Thoracic aorta (tissue), 2 donors: ENCODE results near the gene DCLRE1A. TPM values are rescaled to one million over a fixed set of nuclear protein-coding genes. Genes with fewer than 3 reads are reported as not detected.

Source experiments
- ATAC-seq: fragments of 150-250 bp; one replicate; pipeline ENCODE4 v1.8.0; 2017; ENCODE audit warnings: low read depth; ENCODE audit not compliant: insufficient number of reproducible peaks, low FRiP score
- DNase-seq: peaks from one replicate; pipeline ENCODE4 v3.0.0-alpha.2; 2020; ENCODE audit warnings: low spot score
- H3K27ac ChIP-seq, 2 donors: fragments of 200-600 bp; sonication (generic); 1 replicate in 1 of 2; 2 replicates in 1 of 2; pipeline ENCODE4 v1.5.1; 2016; ENCODE audit warnings: mild to moderate bottlenecking in 2 of 2, moderate library complexity in 2 of 2
- H3K27me3 ChIP-seq: fragments of 200-600 bp; sonication (generic); replicated peaks from 2 replicates; pipeline ENCODE4 v1.6.0; 2016; ENCODE audit warnings: mild to moderate bottlenecking; ENCODE audit not compliant: insufficient read depth
- H3K36me3 ChIP-seq: fragments of 200-600 bp; sonication (generic); one replicate; pipeline ENCODE4 v1.5.1; 2016
- H3K4me1 ChIP-seq, 2 donors: fragments of 200-600 bp; sonication (generic); 1 replicate in 1 of 2; 2 replicates in 1 of 2; pipeline versions ENCODE4 v1.5.1 to v1.6.0; 2016; ENCODE audit warnings: low read depth in 2 of 2, mild to moderate bottlenecking in 1 of 2; ENCODE audit not compliant: control insufficient read depth in 1 of 2
- H3K4me3 ChIP-seq: fragments of 200-600 bp; sonication (generic); 2 replicates; pipeline ENCODE4 v1.5.1; 2016; ENCODE audit warnings: mild to moderate bottlenecking
- H3K9me3 ChIP-seq: fragments of 200-600 bp; sonication (generic); 2 replicates; pipeline ENCODE4 v1.5.1; 2016
- CTCF ChIP-seq: fragments of 200-600 bp; sonication (generic); IDR thresholded peaks from one replicate; pipeline ENCODE4 v1.5.1; 2019; ENCODE audit warnings: antibody characterized with exemption
- total RNA-seq, 2 donors: library from RNA; depleted of rRNA; stranded (reverse); fragments of >200 nt; gene quantifications; one replicate each; pipeline versions ENCODE4 v1.1.0 to v1.2.3, GENCODE V29; 2016

Gene DCLRE1A
- total RNA-seq, 2 donors from 2014 or later = 3.2 to 4.2 TPM

DNA sequence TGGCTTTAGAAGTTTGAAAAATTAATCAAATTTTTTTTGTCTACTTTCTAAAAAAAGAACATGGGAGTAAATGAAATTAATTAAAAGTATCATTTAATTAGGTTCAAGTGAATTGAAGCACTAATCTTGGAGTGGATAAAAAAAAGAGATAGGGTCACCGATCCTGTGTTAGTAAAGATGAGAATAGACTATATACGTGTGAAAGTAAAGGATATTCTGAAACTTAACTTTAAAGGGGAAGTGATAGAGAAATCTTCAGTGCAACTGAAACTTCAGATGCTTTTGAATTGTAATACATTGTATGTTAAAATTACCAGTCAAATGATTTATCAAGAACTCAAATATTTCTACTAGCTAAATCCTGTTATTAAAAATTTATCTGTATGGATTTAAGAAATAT lies 5.4 kb upstream of the DCLRE1A start:
- Histone ChIP-seq H3K9me3 (no peaks in the 10 kb centered on the region), H3K4me3 (no peak overlapping the region), H3K36me3 (no peaks in the 10 kb centered on the region), H3K27ac (no peak overlapping the region), H3K27me3 (no peaks in the 10 kb centered on the region), H3K4me1 (peaks cover 11 to 15% of the 10 kb centered on the region in 2 donors)
- ATAC-seq (no peak), DNase-seq (no peak)
- TF ChIP-seq CTCF = no peak

GRCh38 chr10:113858541-113858940 lies 4.7 kb upstream of the DCLRE1A start:
- ATAC-seq (no peak), DNase-seq (no peak)
- no peaks in the 10 kb centered on the region for H3K36me3 ChIP-seq
- H3K4me1 ChIP-seq = peaks cover 11 to 17% of the 10 kb centered on the region in 2 donors
- TF ChIP-seq CTCF = no peak
- H3K9me3 ChIP-seq = no peaks in the 10 kb centered on the region
- no peak overlapping the region for H3K4me3 ChIP-seq
- H3K27me3 ChIP-seq = no peaks in the 10 kb centered on the region
- H3K27ac ChIP-seq = no peak overlapping the region

DNA sequence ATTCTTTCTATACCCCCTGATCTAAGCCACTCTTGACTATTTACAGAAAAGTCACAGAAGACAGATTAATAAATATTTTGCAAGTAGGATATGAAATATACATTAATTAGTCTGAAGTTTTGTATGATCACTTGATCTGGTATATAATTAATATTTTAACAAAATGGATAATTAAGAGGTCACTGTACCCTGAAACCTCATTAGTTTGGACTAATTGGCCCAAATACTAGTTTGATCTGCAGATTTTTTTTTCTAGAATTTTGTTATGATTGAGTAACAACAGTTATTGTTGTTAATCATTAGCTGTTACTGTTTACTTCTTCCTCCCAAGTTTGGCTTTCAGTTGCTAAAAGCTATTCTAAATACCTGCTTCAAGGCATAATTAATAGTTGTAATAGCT lies 3.3 kb upstream of the DCLRE1A start:
- H3K4me1 ChIP-seq = peaks cover 11 to 29% of the 10 kb centered on the region in 2 donors

GRCh38 chr10:113856563-113856962 lies 2.7 kb upstream of the DCLRE1A start:
- ATAC-seq (no peak), DNase-seq (no peak)
- no peak for TF ChIP-seq CTCF
- Histone ChIP-seq H3K9me3 (no peaks in the 10 kb centered on the region), H3K4me3 (no peak overlapping the region), H3K27ac (no peak overlapping the region), H3K4me1 (peaks cover 11 to 35% of the 10 kb centered on the region in 2 donors), H3K36me3 (no peaks in the 10 kb centered on the region), H3K27me3 (no peaks in the 10 kb centered on the region)

More for the DNA sequence above, 3.3 kb upstream of the DCLRE1A start:
- no peak for DNase-seq
- Histone ChIP-seq H3K27me3 (no peaks in the 10 kb centered on the region), H3K9me3 (no peaks in the 10 kb centered on the region), H3K4me3 (no peak overlapping the region), H3K27ac (no peak overlapping the region), H3K36me3 (no peaks in the 10 kb centered on the region)
- no peak for ATAC-seq
- TF ChIP-seq CTCF = no peak

GRCh38 chr10:113854761-113855588 lies 1.1 kb upstream of the DCLRE1A start:
- no peak for DNase-seq
- Histone ChIP-seq H3K4me3 (peak overlapping the region; percentile 98), H3K27me3 (no peaks in the 10 kb centered on the region), H3K4me1 (peaks cover 11 to 36% of the 10 kb centered on the region in 2 donors), H3K27ac (peak overlapping the region; percentile 84 to 89), H3K9me3 (no peaks in the 10 kb centered on the region), H3K36me3 (no peaks in the 10 kb centered on the region)
- TF ChIP-seq CTCF = peak; percentile 28
- no peak for ATAC-seq
